AG04450 (cell line): ENCODE measurements around the gene CAMLG. TPM values are rescaled to one million over a fixed set of nuclear protein-coding genes. Genes with fewer than 3 reads are reported as not detected.
"Not testable (repeated sequence)": the region's sequence is repeated elsewhere in the genome, so short reads cannot be mapped to it uniquely, and the experiment has no call there.

ENCODE experiments used
- CTCF ChIA-PET: fragments of 300-600, 350-600 bp; formaldehyde crosslinking; extraction: SDS; loops from one replicate; lab custom pipeline; 2022; ENCODE audit warnings: antibody characterized with exemption, inconsistent platforms; lab: Charles Lee
- POLR2A ChIA-PET: fragments of 350-600 bp; formaldehyde crosslinking; extraction: SDS; loops from one replicate; lab custom pipeline; 2021; ENCODE audit warnings: antibody characterized with exemption, inconsistent platforms; lab: Yijun Ruan, JAX
- DNase-seq: peaks from one replicate; pipeline ENCODE4 v3.0.0-alpha.2; 2011; ENCODE audit warnings: low read depth, low spot score
- H3K27ac ChIP-seq: one replicate; pipeline ENCODE4 v1.5.1; 2012; ENCODE audit warnings: low read depth, low read length, control low read depth
- H3K27me3 ChIP-seq: one replicate; pipeline ENCODE4 v1.6.0; 2012; ENCODE audit warnings: low read length; ENCODE audit not compliant: control insufficient read depth, insufficient read depth
- H3K4me3 ChIP-seq: 2 replicates; pipeline ENCODE4 v1.5.1; 2011; ENCODE audit warnings: mild to moderate bottlenecking, low read depth, low read length, control low read depth
- H3K9me3 ChIP-seq: 2 replicates; pipeline ENCODE4 v1.5.1; 2012; ENCODE audit warnings: low read length; ENCODE audit not compliant: control insufficient read depth, insufficient read depth
- polyA plus RNA-seq: library from polyadenylated mRNA; depleted of rRNA; stranded (reverse); fragments of >200 nt; gene quantifications from 2 replicates; pipeline ENCODE4 v1.2.3, GENCODE V29; 2011
- TF ChIP-seq, protein P1 (sequence below): IDR thresholded peaks from 2 replicates; pipeline ENCODE4 v1.5.1; 2011; ENCODE audit warnings: low read depth, low read length, control low read depth, inconsistent platforms

CAMLG gene
- polyA plus RNA-seq, 1 experiment: 29.3 TPM

DNA sequence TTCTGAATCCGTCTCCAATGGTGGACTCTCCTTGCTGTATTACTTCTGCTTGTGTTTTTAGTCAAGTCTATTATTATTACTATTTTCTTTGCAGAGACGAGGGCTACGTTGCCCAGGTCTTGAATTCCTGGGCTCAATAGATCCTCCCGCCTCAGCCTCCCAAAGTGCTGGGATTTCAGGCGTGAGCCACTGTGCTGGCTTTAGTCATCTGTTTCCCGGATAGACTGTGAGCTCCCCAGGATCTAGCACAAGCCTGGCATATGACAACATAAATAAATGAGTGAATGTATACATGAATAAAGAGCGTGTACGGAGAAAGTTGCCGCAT lies 19.8 kb downstream of the CAMLG start:
- no peaks in the 10 kb centered on the region for H3K27me3 ChIP-seq
- no peak for DNase-seq
- H3K9me3 ChIP-seq: no peaks in the 10 kb centered on the region; the same call in 1 of the 2 replicates
- TF ChIP-seq, protein P1, sequence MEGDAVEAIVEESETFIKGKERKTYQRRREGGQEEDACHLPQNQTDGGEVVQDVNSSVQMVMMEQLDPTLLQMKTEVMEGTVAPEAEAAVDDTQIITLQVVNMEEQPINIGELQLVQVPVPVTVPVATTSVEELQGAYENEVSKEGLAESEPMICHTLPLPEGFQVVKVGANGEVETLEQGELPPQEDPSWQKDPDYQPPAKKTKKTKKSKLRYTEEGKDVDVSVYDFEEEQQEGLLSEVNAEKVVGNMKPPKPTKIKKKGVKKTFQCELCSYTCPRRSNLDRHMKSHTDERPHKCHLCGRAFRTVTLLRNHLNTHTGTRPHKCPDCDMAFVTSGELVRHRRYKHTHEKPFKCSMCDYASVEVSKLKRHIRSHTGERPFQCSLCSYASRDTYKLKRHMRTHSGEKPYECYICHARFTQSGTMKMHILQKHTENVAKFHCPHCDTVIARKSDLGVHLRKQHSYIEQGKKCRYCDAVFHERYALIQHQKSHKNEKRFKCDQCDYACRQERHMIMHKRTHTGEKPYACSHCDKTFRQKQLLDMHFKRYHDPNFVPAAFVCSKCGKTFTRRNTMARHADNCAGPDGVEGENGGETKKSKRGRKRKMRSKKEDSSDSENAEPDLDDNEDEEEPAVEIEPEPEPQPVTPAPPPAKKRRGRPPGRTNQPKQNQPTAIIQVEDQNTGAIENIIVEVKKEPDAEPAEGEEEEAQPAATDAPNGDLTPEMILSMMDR: no peak
- POLR2A ChIA-PET: interaction anchor here (0.5 to 1.6 kb wide), 5 partner anchors 10 to 147 kb away, joined by 3 to 9 read pairs (median 4); partner anchors contain the start of genes CAMLG and PCBD2
- CTCF ChIA-PET: interaction anchor here (0.6 to 1.9 kb wide), 11 partner anchors 9 to 85 kb away, joined by 3 to 10 read pairs (median 4); partner anchors contain the start of gene CAMLG
- peak overlapping the region; percentile 97 for H3K4me3 ChIP-seq
- no peak overlapping the region for H3K27ac ChIP-seq

DNA sequence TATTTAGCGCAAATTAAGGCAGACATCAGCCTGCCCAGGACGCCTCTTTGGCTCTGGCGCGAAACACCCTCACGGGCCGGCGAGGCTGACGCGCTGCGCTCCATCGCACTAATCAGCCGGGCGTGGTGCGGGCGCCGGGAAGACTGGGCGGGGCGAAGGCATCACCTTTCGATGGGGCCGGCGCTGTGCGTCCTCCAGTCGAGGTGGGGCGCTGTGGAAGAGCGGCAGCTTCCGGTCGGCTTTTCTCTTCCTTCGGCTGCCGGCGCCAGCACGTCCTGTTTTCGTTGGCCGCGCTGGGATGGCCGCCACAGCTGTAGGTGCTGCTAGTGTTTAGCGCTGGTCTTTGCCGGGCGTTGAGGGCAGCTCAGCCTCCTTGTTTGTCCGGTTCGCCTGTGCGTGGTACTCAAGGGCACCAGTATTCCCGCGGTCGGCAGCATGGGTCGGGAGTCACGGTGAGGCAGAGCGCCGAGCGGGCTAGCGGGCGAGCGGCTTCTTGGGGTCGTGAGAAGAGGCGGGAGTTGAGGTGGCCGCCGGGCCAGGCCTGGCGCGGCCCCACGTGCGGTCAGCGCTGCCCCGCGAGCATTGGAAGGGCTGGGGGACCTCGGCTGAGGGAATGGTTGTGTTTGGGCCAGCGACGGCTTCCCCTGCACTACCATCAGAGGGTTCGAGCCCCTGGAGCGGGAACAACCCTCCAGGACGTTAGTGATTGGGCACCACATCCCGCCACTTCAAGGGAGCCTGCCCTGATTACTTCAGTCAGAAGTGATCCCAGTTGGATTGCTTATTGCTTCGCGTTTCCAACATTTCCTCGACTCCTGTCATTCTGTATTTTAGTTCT lies 20.4 kb downstream of the CAMLG start, which contains the start of gene DDX46:
TSS of gene DDX46 (plus strand) at position 276 of the 838 bp plus-strand sequence. CDS start at position 436, 160 bp downstream.
- ChIA-PET POLR2A (interaction anchor here (1.0 to 1.6 kb wide), 4 partner anchors 19 to 146 kb away, joined by 3 to 9 read pairs (median 4); partner anchors contain the start of genes CAMLG and PCBD2), CTCF (interaction anchor here (0.6 to 1.9 kb wide), 13 partner anchors 9 to 146 kb away, joined by 3 to 10 read pairs (median 4); partner anchors contain the start of genes CAMLG and PCBD2)

DNA sequence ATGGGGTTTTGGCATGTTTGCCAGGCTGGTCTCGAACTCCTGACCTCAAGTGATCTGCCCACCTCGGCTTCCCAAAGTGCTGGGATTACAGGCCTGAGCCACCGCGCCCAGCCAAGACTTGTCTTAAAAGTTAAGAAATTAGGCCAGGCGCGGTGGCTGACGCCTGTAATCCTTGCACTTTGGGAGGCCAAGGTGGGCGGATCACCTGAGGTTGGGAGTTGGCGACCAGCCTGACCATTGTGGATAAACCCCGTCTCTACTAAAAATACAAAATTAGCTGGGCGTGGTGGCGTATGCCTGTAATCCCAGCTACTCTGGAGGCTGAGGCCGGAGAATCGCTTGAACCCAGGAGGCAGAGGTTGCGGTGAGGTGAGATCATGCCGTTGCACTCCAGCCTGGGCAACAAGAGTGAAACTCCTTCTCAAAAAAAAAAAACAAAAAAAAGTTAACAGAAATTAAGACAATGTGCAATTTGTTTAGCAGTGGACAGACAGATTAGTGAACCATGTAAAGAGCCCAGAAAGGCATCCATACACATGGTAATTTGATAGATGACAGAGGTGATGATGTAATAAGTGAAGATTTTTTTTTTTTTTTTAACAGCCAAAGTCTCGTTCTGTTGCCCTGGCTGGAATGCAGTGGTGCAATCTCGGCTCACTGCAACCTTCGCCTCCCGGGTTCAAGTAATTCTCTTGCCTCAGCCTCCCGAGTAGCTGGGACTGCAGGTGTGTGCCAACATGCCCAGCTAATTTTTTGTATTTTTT lies 29.4 kb downstream of the CAMLG start:
- DNase-seq, POLR2A ChIA-PET, H3K27me3 ChIP-seq, H3K9me3 ChIP-seq, H3K27ac ChIP-seq, H3K4me3 ChIP-seq: not testable (repeated sequence)
- CTCF ChIA-PET: interaction anchor here (2.4 kb wide), 1 partner anchor 10 kb away, joined by 8 read pairs; the partner anchor contains the start of gene DDX46

More for the DNA sequence above, 20.4 kb downstream of the CAMLG start, which contains the start of gene DDX46:
- Histone ChIP-seq H3K4me3 (peak within 1 kb of the TSS; percentile 97), H3K9me3 (no peaks in the 10 kb centered on the region; the same call in 1 of the 2 replicates), H3K27ac (peak within 1 kb of the TSS; percentile 71), H3K27me3 (no peaks in the 10 kb centered on the region)
- DNase-seq: peak; percentile 70
- TF ChIP-seq, protein P1: peak; percentile 75

DNA sequence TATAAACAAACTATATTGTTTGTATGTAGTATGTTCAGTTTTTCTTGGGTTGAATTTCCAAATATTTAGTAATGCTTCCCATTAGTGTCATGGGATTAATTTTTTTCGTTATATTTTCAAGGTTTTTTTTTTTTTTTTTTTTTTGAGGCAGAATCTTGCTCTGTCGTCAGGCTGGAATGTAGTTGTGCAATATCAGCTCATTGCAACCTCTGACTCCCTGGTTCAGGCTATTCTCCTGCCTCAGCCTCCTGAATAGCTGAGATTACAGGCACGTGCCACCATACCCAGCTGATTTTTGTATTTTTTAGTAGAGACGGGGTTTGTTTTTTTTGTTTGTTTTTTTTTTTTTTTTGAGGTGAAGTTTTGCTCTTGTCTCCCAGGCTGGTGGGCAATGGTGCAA lies 30.9 kb downstream of the CAMLG start:
- ChIA-PET POLR2A (interaction anchor here (0.6 to 0.7 kb wide), 3 partner anchors 63 to 149 kb away, joined by 3 to 5 read pairs (median 4); partner anchors contain the start of gene C5orf24), CTCF (interaction anchor here (0.7 to 1.6 kb wide), 2 partner anchors 11 to 30 kb away, joined by 4 to 7 read pairs; partner anchors contain the start of gene DDX46)
- H3K27me3 ChIP-seq: no peaks in the 10 kb centered on the region
- H3K27ac ChIP-seq: no peak overlapping the region
- no peak overlapping the region for H3K4me3 ChIP-seq
- no peaks in the 10 kb centered on the region for H3K9me3 ChIP-seq
- TF ChIP-seq, protein P1: no peak
- DNase-seq: no peak

DNA sequence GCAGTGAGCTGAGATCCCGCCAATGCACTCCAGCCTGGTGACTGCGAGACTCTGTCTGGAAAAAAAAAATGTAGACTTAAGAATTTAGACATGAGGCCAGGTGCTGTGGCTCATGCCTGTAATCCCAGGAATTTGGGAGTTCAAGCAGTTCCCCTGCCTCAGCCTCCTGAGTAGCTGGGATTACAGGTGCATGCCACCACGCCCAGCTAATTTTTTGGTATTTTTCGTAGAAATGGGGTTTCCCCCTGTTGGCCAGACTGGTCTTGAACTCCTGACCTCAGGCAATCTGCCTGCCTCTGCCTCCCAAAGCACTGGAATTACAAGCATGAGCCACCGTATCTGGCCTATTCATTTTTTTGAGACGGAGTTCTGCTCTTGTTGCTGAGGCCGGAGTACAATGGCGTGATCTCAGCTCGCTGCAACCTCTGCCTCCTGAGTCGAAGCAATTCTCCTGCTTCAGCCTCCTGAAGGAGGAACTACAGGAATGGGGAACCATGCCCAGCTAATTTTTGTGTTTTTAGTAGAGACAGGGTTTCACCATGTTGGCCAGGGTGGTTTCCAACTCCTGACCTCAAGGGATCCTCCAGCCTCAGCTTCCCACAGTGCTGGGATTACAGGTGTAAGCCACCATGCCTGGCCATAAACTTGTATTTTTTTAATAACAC lies 34.2 kb downstream of the CAMLG start:
- POLR2A ChIA-PET: no interaction called here
- H3K9me3 ChIP-seq: no peaks in the 10 kb centered on the region
- CTCF ChIA-PET: no interaction called here
- H3K27ac ChIP-seq: no peak overlapping the region
- TF ChIP-seq, protein P1: no peak
- no peak for DNase-seq
- H3K27me3 ChIP-seq: no peaks in the 10 kb centered on the region
- no peak overlapping the region for H3K4me3 ChIP-seq
